Stimulated activated CD8-positive, alpha-beta memory T cell treated with anti-CD3 and anti-CD28 coated beads, Interleukin-15, amount 100 ng/mL, for 1 hour (primary cell): ENCODE measurements around the gene VWA2.

Source experiments
- DNase-seq: peaks from one replicate; pipeline ENCODE4 v3.0.0-alpha.2; 2020; ENCODE audit warnings: low read depth

The VWA2 gene

DNA sequence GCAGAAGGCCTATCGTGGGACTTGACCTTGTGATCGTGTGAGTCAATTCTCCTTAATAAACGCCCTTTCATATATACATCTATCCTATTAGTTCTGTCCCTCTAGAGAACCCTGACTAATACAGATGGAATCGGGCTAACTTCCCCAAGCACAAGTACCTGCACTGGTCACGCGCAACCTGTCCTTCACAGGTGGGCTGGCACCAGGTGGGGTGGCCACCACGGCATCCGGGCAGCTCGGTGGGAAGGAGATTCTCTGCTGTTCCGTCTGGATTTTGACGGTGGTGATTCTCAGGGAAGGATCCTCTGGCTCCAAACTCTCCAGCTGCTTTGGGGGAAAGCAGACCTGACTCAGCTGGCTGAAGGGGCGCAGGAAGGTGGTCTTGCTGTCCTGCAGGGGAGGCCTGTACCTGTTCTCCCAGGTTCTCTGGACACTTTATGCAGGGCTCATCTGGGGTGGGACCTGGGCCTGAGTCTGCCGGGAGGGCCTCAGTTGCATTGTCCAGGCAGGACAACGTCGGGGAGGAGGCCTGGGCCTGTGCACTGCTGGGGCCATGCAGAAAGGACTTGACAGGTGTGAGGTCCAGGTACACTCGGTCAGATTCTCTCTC lies 61.1 kb downstream of the VWA2 start:
- no peak for DNase-seq

DNA sequence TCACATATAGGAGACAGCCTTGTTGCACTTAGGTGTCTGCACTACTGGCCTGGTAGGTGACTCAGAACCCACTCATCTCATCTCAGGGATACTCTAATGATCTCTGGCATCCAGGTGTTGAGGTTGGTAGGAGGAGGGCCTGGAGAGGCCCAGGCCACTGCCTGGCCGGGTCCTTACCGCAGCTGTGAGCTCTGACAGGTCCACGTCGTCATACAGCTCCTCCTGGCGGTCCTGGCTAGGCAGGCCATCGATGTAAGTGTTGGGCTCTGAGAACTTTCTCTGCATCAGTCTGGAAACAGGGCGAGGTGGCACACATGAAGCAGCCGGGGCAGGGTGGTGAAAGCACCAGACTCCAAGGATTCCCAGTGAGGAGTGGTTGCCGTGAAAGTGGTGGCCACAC lies 62.1 kb downstream of the VWA2 start:
- no peak for DNase-seq

DNA sequence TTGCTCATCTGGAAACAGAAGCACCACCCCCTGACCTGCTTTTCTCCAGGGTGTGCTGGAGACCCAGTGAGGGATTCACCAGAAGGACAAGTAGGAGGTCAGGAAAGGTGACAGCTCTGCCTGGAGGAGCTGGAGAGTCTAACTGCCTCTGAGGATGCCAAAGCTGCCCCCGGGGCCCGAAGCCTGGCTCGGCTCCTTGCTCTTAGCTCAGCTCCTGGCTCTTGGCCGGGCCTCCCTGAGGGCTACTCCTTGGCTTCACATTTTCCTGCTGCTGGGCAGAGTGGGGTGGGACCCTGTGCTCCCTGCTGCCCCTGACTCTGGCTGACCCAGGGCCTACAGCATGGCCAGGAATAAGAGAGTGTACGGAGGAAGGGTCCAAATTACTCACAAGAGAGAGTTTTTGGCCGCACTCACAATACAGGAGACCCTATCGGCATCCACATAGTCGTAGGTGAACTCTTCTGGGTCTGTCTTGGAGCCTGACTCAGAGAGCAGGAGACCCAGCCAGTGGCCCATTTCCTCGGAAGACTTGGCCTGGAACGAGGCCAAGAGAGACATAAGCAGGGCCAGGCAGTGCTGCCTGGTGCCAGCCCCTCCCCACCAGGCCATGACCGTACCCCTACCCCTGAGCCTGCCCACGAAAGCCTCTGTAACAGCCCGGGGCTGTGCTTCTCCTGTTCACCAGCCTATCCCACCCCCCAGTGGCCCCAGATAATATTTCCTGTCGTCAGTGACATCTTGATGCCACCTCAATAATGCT lies 63.1 kb downstream of the VWA2 start:
- no peak for DNase-seq

DNA sequence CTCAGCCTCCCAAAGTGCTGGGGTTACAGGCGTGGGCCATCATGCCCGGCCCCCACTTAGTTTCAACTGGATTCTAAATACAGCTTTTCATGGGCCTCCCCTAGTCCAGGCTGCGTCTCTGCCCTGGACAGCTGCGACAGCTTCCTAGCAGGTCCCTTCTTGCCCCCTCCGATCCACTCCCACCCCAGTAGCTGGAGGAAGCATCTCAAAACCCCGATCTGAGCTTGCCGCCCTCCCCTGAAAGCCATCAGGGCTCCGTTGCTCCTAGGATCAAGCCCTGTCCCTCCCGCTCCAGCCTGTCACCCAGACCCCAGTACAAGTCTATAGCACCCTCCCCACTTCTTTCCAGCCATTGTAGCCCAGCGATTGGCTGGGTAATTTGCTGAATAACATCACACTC lies 64.5 kb downstream of the VWA2 start:
- no peak for DNase-seq

GRCh38 chr10:114304017-114304570 lies 65.0 kb downstream of the VWA2 start:
- DNase-seq = peak; percentile 49

DNA sequence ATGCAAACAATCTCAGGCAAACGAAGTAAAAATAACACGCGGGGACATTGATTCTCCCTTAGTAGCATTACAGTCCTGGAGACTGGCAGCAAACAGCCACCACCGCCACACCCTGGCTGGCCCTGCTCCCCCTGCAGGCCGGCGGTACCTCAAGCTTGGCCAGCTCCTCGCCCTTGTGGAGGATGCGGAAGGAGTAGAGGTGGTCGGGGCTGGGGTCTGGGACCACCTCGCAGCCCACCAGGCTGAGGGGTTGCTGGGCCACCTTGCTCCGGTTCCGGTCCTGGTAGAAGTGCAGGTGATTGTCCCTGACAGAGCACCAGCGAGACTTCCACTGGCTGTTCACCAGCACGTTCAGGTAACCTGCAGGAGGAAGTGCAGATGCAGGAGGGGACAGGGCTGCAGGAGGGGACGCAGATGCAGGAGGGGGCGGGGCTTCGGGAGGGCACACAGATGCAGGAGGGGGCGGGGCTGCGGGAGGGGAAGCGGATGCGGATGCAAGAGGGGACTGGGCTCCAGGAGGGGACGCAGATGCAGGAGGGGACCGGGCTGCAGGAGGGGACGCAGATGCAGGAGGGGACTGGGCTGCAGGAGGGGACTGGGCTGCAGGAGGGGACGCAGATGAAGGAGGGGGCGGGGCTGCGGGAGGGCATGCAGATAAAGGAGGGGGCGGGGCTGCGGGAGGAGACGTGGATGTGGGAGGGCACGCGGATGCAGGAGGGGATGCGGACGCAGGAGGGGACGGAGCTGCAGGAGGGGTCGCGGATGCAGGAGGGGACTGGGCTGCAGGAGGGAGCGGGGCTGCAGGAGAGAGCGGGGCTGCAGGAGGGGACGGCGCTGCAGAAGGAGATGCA lies 65.7 kb downstream of the VWA2 start:
- DNase-seq = peak; percentile 21

DNA sequence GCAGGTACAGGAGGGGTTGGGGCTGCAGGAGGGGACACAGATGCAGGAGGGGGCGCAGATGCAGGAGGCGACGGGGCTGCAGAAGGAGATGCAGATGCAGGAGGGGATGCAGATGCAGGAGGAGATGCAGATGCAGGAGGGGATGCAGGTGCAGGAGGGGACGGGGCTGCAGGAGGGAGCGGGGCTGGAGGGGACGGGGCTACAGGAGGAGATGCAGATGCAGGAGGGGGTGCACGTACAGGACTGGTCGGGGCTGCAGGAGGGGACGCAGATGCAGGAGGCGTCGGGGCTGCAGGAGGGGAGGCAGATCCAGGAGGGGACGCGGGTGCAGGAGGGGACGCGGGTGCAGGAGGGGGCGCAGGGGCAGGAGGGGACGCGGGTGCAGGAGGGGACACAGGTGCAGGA lies 66.5 kb downstream of the VWA2 start:
- no peak for DNase-seq

- no peak for DNase-seq
Measured at GRCh38 chr10:114306116-114306973, 67.3 kb downstream of the VWA2 start.

DNA sequence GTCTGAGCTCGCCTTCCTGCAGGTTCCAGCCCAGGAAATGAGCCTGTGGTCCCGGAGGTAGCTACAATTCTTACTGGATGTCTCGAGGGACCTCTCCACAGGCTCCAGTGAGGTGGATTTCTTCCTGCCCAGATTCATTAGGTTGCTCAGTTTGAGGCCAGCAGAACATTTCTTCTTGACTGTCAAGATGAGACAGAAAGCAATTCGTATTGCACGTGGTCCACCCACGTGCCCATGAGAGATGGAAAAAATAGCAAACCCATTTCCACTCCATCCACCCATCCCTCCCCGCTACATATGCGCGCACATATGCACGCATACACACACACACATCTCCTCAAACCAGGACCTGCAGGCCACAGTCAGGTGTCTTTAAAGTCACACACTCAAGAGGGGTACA lies 68.7 kb downstream of the VWA2 start:
- DNase-seq = no peak

DNA sequence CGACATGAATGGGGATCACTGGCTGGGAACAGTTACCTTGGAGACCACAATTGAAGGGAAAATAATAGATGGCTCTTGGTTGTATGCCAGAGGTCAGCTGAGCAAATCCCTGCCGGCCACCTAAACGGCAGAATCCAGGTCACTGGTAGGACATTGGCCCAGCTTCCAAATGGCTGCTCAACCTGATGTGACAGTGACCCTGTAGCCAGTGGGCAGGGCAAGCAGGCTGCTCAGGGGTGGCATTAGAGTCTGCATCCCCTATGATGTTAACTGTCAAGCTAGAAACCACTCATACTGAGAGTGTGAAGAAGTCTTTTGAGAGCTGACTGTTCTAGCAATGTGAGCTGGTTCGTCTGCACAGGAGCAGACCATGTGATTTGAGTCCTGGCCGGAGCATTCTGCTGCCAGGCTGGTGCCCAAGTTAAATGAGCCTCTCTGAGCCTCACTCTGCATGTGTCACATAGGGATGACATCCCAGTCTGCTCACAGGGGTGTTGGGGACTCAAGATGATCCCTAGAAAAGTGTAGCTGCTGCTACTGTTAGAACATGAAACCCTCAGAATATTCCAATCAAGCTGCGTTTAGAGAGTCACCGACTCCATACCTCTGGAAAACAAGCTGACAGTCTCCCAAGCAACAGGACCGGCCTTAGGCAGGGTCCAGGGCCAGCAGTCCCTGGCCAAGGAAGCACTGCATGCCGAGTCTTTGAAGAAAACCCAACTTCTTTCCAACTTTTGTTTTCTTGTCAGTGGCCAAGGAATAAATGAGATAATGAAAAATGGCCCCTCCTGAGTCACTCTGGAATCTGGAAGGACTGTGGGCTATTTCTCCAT lies 69.7 kb downstream of the VWA2 start:
- no peak for DNase-seq

DNA sequence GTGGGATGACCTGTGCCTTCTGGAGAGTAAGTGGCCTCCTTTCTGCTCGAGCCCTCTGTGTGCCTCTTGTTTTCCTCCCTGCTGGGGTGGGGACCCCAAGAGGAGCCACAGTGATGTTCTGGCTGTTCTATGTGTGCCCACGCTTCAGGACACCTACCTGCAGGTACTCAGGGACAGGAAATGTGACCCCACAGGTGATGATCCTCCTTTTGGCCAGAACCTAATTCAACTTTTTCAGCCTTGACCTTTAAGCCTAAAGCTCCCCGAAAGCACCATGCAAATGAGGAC lies 70.3 kb downstream of the VWA2 start:
- no peak for DNase-seq

DNA sequence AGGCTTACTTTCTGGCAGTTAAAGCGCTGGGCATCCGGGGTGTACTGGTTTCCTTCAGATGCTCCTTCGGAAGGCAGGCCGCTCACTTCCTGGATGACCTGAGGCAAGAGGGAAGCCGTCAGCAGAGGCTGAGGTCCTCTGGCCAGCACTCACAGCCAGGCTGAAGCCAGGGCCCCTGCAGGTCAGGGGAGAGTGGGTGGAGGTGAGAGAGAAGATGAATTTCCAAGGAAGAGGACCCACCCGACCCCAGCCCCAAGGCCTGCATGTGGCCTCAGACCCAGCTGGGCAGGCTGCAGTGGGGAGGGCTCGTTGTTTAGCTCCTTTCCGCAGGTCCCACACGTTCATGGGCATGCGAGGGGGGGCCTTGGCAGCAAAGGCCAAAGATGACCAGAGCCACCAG lies 71.3 kb downstream of the VWA2 start:
- no peak for DNase-seq

- no peak for DNase-seq
Measured at GRCh38 chr10:114311023-114311422, 72.0 kb downstream of the VWA2 start.

GRCh38 chr10:114311496-114312209 lies 72.6 kb downstream of the VWA2 start:
- DNase-seq = no peak

DNA sequence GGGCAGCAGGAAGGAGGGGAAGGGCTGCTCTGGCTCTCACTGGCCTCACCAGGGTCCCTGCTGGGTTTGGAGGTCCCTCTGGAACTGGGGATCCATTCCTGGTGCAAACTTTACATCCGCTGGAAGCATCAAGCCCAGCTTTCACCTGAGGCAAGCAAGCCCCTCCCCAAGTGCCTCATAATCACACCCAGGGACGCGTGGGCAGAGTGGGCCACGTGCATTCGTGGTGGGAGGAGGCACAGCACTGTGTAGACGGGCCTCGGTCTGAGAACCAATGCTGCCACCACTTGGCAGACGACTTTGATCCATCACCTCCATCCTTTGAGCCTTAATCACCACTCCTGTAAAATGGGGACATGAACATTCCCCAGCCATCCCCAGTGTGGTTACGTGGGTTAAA lies 74.1 kb downstream of the VWA2 start:
- no peak for DNase-seq

DNA sequence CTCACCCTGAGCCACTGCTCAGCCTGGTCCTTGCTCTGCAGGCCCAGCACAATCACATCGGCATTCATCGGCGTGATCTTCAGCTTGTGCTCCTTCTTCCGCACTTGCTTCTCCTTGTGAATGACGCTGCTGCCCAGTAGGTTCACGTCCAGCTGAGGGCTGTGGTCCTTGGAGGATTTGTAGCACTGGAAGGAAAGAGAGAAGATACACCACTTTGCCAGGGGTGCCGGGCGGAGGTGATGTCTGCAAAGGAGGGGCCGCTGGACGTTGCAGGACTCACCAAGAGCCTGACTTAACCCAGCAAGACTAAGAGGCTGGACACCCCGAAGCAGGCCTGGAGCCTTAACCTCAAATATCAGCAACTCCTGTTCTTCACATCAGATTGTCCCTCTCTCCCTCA lies 74.8 kb downstream of the VWA2 start:
- DNase-seq = no peak

DNA sequence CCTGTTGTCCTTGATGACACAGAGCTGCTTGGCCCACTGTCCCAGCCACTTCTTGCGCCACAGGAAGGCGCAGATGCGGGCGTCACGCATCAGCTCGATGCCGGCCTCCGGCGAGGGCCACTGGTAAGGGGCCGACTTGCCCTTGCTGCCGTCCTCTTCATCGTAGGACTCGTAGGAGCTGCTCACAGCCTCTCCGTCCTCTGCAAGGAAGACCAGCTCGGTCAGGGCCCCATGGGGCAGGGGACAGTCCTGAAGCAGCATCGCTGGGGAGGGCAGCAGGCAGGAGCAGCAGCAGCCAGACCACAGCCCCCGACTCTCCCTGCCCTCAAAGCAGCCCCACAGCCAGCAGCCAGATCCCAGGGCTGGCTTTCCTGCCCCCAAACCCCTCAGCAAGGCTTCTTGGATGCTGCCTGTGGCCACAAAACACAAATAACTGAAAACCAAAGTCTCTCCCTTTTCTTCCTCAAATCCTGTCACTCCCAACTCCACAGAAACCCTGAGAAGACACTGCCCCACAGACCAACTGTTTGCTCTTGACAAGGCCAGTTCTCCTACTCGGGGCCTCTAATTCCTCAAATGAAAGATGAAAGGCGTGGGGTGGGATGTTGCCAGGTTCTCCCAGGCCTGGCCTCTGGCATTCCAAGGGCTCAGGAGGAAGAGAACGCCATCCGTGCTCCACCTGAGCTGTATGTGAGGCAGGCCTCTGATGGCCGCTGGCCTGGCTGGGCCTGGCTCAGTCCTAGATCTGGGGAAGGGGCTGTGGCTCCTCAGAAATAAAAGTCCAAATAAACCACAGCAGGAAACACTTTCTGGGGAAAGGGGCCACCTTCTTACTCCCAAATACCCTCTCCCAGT lies 76.7 kb downstream of the VWA2 start:
- no peak for DNase-seq

- DNase-seq = no peak
Measured at GRCh38 chr10:114316744-114317143, 77.7 kb downstream of the VWA2 start.
